NCI-H146 treated with DMSO at 0.1 percent for 48 hours (cell line): ENCODE measurements around the gene IBTK.
"Not testable (repeated sequence)": the region's sequence is repeated elsewhere in the genome, so short reads cannot be mapped to it uniquely, and the experiment has no call there.

Experiments
- DNase-seq: peaks from one replicate; lab custom pipeline; 2025; ENCODE audit not compliant: unreplicated experiment; lab: John Stamatoyannopoulos, UW

The IBTK gene

DNA sequence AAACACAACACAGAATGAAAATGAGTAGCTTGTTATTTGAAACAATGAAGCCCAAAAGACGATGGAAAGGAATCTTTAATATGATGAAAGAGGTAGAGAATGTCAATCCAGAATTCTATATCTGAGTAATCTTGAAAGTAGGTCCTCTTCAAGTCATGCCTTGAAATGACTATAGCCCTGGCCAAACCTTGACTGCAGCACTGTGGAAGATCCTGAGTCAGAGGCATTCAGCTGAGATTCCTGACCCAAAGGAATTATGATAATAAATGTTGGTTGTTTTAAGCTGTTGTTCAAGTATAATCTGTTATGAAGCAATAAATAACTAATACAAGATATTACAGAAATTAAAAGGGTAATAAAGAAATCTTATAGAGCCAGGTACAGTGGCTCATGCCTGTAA, 64.8 kb downstream of the IBTK start:
- no peak for DNase-seq

DNA sequence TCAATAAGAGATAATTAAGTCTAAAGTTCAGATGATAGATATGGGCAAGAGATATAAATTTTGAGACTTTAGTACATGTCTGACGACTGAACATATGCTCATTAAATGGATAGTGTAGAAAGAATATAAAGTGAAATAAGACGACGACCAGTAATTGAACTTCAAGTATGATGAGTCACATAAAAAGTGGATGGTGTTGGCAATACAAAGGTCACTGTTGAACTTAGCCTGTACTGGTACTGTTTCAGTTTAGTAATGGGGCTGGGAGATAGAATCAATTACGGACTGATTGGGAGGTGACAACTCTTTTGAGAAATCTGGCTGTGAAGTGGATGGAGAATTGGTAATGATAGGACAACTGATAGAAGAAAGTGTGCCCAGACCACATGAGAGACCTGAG, 68.1 kb downstream of the IBTK start:
- DNase-seq = no peak

DNA sequence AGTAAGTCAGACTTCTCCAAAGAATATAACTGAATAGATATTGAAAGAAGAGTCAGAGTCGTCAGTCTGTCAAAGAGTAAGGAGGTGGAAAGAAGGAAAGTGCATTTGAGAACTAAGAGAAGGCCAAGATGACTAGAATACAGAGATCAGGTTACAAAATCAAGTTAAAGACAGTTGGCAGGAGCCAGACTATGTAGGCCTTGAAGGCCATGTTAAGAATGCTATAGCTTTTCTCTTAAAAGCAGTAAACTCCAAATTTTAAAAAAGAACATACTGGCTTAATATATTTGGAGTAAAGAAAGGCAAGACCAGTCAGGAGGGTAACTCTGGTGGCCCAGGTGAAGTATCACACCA, 68.8 kb downstream of the IBTK start:
- DNase-seq = no peak

DNA sequence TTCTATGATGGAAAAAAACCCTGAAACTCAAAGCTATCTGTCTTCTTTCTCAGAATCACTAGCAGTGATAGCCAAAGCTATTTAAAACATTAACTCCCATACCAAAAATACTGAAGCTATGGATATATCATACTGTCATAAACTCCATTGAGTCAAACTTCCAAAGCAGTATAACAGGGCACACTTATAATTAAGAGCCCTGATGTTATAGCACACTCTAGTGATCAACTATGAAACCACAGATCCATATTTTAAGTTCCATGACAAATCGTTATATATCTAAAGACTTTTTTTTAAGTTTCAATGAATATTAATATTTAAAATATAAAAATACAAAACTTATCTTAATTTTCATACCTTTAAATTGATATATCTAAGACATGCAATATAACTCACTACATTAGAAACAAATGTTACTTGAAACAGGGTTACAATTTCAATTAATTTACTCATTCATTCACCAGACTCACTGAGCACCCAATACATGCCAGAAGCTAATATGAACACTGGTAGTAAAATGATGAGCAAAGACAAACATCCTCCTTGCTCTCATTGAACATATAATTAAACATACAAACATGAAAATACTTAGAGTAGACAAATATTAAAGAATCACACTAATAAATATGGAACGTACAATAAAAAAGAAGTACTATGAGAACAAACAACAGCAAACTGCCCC, 69.3 kb downstream of the IBTK start:
- DNase-seq = peak; percentile 14

DNA sequence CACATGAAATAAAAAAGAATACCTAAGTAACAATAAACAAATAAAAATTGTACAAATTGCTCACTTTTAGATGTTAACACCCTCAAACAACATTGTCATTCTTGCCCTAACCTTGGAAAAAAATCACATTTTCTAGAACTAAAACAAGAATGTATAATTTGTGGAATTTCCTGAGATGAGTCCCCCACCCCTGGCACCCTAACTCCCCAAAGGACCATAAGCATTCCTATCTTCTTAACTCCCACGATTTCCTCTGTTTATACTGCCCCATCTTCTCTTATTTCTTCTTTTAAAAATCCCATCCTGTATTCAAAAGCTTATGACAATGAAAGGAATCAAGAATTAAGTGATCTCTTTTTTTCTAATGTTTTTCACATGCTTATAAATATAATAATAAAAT, 70.9 kb downstream of the IBTK start:
- no peak for DNase-seq

DNA sequence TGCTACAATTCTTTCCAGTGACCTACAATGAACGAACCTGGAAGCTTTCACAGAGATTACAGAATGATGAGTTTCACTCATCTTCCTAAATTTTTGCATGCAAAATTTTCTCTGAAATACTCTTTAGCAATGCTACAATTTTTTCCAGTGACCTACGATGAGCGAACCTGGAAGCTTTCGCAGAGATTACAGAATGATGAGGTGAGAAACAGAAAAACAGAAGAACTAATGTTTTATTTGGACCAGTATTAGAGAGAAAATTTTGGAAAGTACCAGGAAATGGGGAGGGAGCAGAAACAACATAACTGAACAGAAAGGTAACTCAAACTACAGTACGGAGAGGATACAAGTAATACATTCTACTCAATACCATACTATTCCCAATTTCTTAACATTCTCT, 75.0 kb downstream of the IBTK start:
- no peak for DNase-seq

DNA sequence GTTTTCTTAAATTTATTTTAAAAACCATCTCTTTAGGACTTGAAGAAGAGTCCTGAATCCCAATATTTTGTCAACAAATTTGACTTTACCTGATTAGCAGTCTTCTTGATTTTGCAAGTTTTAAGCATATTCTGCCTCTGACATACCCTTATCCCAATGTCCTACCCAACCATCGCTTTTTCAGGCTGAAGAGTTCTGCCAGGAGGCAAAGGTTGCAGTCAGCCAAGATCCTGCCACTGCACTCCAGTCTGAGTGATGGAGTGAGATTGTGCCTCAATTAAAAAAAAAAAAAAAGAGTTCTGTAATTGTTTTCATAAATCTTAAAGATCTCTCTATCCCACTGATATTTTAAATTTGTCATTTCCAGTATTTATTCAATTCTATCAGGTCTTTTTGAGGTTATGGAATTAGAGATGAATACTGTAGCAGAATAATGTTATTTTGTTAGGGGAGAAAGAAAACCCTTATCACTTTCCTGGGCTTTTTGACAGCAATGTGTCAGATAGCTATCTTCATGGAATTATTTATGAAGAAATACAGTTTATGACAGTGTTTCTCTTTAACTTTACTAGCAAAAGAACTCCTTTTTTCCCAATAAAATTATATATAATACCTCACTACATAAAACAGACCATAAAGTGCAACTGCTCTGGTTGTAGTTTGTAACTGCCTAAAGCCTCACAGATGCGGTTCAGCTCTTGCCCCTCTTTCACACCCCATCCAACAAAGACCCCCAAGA, 78.2 kb downstream of the IBTK start:
- DNase-seq = no peak

DNA sequence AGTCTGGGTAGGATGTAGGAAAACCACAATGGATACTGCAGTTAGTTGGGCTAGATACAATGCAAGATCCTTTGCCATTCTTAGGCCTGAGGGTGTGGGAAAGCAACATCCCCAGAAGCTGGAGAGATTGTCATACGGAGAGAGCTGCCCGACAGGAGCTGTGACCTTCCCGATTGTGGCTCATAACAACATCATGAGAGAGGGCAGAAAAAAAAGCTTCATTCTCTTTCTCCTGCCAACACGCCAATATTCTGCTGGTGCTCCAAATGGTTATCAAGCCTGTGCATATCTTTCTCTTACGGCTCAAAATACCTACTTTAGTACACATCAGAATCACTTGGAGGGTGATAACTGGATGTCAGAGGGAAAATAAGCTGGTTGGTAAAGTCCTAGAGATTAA, 81.1 kb downstream of the IBTK start:
- DNase-seq = no peak

DNA sequence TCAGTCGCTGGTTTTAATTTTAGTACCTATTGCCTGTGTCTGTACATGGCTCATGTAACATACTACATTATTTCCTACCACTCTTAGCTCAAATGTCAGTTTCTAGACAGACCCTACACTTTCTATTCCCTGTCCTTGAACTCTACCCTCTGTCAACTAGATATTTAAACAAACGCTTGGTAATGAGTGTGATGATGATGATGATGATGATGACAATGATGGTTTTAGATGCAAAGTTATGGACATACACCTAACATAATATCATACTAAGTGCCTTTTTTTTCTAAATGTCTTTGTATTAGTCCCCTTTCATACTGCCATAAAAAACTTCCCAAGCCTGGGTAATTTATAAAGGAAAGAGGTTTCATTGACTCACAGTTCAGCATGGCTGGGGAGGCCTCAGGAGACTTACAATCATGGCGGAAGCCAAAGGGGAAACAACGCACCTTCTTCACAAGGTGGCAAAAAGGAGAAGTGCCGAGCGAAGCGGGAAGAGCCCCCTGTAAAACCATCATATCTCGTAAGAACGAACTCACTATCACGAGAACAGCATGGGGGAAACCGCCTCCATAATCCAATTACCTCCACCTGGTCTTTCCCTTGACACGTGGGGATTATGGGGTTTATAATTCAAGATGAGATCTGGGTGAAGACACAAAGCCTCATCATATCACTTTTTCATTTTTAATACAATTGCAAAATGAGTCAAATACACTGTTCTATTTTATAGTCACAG, 87.1 kb downstream of the IBTK start:
- no peak for DNase-seq

DNA sequence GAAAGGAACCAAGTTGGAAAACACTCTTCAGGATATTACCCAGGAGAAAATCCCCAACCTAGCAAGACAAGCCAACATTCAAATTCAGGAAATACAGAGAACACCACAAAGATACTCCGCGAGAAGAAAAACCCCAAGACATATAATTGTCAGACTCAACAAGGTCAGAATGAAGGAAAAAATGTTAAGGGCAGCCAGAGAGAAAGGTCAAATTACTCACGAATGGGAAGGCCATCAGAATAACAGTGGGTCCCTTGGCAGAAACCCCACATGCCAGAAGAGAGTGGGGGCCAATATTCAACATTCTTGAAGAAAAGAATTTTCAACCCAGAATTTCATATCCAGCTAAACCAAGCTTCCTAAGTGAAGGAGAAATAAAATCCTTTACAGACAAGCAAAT, 94.8 kb downstream of the IBTK start:
- DNase-seq = not testable (repeated sequence)

DNA sequence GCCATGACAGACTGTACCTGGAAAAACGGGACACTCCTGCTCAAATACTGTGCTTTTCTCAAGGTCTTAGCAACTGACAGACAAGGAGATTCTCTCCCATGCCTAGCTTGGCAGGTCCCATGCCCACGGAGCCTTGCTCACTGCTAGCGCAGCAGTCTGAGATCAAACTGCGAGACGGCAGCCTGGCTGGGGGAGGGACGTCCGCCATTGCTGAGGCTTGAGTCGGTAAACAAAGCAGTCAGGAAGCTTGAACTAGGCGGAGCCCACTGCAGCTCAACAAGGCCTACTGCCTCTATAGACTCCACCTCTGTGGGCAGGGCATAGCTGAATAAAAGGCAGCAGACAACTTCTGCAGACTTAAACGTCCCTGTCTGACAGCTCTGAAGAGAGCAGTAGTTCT, 96.4 kb downstream of the IBTK start:
- not testable (repeated sequence) for DNase-seq

DNA sequence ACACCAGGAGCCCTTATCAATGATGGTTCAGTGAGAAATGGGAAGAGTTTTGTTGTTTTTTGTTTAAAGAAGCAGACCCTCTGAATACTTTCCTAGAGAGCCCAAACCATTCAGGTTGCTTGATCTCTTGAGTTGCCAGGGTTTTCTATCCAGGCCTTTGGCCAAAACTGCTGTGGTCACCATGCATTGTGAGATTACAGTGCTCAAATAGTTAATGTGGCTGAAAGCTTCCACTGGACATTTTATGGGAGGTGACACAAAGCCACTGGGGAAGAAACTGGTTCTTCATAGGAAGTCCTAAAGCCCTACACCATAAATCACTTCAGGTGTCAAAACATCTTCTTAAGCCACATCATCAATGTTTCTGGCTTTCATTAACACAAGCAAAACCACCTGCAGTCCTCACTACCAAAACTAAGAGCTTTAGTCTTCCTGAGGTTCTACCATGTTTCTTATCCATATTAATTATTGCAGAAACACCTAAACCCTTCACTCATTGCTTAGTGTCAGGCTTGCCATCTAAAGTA, 101.6 kb downstream of the IBTK start:
- no peak for DNase-seq

DNA sequence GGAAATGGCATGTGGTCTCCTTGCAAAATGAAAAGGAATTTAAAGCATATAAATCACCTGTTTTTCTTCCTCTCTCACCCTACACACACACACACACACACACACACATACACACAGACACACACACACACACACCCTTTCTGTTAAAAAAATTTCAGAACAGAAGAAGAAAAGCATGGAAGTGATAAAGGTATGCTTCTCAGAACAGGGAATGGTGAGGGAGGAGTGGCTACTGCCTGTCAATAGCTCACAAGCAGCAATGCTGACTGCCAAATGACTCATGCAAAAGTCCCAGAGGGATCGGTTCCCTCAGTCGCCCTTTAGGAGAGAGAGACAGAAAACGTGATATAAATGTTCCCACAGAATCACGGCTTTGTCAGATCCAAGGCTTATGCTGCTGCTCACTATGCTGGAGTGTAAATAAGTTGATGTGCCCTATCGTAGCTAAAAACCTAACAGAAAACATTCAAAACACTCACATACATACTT, 102.6 kb downstream of the IBTK start:
- no peak for DNase-seq

DNA sequence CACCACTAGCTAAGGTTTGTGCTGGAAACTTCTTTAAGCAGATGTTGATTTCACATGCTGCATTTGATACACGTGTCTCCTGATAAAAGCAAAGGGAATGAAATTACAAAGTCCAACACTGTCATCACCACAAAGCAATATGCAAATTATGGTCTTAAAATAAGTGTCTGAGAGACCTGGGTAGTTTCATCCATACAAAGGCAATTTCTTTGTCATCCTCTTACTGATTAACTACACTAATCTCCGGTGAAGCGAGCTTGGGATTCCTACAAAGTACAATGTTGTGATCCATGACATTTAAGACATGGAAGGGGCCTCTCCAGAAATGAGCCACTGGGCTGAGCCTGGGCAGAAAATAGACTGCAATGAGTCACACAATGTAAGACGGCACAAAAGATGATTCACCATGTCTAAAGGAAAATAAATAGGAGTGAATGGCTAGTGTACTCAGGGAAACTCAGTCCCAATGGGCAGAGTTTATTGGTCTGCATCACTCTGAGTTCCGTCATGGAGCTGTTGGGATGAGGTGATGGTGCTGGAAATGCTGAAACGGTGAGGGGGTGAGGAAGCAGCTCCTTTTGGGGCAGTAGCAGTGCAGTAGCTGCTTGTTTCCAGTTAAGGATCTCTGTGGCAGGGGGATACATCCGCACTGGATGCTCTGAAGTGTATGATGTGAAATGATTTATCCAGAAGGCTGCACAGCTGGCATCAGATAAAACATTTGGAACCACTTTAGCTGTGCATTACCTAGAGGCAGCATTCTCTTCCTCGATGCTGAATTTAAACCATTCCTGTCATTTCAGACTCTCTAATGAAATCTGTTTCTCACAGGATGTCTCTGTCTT, 103.3 kb downstream of the IBTK start:
- DNase-seq = no peak

DNA sequence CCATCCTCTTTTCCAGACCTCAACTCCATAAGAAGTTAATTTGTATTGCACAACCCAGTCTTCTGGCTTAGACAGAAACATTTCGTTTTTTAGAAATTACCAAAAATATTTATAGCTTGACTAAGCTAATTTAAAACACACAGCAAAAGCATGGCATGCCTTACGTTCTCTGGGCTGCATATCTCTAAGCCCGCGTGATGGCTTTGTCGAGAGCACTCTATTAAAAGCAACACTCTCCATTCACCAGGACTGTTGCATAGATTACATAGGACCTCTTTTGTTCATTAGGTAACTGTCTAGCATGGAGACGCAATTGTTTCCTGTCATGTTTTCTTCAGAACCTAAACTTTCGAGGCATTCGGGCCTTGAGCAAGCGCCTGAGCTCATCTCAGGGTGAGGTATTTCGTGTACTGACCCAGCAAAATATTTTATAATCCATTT, 104.5 kb downstream of the IBTK start:
- no peak for DNase-seq

DNA sequence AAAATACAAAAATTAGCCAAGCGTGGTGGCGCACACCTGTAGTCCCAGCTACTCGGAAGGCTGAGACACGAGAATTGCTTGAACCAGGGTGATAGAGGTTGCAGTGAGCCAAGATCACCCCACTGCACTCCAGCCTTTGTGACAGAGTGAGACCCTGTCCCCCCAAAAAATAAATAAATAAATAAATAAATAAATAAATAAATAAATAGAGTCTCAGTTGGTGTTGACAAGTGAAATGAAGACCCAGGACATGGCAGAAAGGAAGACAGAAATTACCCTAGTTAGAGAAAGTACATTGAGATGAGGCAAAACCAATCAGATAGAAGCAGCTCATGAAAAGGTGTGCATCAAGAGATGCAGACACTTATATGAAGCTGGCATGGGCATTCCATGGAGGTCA, 105.0 kb downstream of the IBTK start:
- no peak for DNase-seq

DNA sequence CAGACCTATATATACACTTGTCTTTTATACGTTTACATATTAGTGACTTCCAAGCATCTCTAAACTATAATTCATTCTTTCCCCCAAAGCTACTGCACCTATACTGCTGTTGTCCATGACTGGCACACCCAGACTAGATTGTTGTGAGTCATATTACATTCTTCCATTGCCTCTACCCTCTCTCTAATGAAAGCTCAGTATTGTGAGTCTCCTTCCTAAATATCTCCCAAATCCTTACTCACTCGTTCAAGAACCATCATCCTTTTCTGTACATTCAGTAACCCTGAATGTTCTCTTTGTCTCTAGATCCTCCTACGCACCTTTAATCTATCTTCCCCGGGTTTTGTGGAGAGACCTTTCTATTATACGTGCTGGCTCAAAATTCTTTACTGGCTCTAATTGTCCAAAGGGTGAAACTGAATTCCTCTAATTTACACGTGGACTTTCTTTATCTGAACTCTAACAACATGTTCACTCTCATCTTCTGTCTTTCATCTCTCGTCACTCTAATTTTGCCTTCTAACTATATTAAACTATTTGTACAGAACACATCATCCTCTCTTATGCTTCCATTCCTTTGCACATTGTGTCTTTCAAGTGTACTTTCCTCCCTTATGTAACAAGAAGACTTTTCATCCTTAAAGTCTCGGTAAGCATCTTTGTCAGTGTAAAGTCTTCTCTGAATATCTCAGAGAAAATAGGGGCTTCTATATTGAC, 109.3 kb downstream of the IBTK start:
- DNase-seq = no peak

DNA sequence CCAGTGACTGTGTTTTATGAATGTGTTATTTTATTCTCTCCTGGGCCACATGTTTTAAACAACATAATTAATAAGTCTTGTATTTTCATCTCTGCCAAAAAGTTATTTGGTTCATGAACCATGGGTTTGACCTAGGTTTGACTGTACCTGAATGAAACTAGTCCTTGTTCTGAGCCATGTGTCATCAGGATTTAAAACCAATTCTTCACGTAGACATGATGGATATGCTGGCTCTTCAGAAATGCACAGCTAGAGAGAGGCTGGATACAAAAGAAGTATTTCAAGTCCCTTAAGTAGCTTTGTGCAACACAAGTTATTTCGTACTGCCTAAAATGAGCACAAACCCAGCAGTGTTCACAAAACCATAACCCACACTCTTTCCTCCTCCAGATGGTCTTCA, 116.1 kb downstream of the IBTK start:
- no peak for DNase-seq

DNA sequence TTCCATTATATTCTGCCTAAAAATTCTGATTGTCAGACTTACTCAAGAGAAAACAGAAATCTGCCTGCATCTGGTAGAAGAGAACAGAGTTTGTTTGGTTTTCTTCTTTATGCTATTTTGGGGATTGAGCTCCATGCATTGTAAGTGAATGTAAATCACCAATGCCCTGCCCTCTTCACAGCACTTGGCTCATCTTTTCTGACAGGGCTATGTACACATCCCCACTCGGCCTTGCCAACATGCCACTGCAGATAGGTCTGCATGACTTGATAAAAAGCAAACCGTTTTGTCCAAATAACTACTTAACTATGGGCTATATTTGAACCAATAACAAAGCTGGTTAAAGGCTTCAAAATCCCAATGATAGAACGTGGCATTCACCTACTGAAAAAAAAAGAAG, 117.7 kb downstream of the IBTK start:
- no peak for DNase-seq

DNA sequence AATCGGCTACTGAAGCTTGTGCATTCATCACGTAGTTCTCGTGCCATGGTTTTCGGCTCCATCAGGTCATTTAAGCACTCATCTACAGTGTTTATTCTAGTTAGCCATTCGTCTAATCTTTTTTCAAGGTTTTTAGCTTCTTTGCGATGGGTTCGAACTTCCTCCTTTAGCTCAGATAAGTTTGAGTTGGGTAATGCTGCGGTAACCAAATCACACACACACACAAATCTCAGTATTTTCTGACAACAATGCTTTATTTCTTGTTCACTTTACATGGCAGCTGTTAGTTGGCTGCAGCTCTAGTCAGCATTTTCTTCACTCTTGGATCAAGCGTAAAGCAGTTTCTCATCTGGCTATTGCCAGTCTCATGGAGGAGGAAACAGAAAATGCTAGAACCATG, 118.6 kb downstream of the IBTK start:
- not testable (repeated sequence) for DNase-seq
